Liver (tissue), 9 donors: ENCODE data around the gene TIE1. TPM values are rescaled to one million over a fixed set of nuclear protein-coding genes. Genes with fewer than 3 reads are reported as not detected.

Source experiments
- DNase-seq: peaks from one replicate; pipeline ENCODE4 v3.0.0-alpha.2; 2017; ENCODE audit warnings: low spot score
- H3K27ac ChIP-seq, 2 donors: one replicate each; pipeline ENCODE4 v1.7.0; 2013; ENCODE audit warnings: inconsistent platforms in 2 of 2, low read length in 2 of 2, control low read depth in 1 of 2, low read depth in 1 of 2, mild to moderate bottlenecking in 1 of 2
- H3K27me3 ChIP-seq, 4 donors: one replicate each; pipeline versions ENCODE4 v1.6.1 to v1.7.0; 2013; ENCODE audit warnings: low read length in 3 of 4, inconsistent platforms in 1 of 4, mild to moderate bottlenecking in 1 of 4, moderate library complexity in 1 of 4; ENCODE audit not compliant: control insufficient read depth in 4 of 4, insufficient read depth in 4 of 4
- H3K36me3 ChIP-seq, 4 donors: one replicate each; pipeline versions ENCODE4 v1.6.1 to v1.7.0; 2013; ENCODE audit warnings: low read length in 3 of 4, mild to moderate bottlenecking in 3 of 4, low read depth in 1 of 4, moderate library complexity in 1 of 4; ENCODE audit not compliant: control insufficient read depth in 4 of 4, insufficient read depth in 3 of 4
- H3K4me1 ChIP-seq, 4 donors: one replicate each; pipeline versions ENCODE4 v1.6.1 to v1.7.0; 2013; ENCODE audit warnings: low read length in 3 of 4, mild to moderate bottlenecking in 3 of 4, moderate library complexity in 1 of 4; ENCODE audit not compliant: control insufficient read depth in 4 of 4, insufficient read depth in 4 of 4
- H3K4me3 ChIP-seq, 3 donors: one replicate each; pipeline versions ENCODE4 v1.6.1 to v1.7.0; 2013; ENCODE audit warnings: low read length in 3 of 3, control low read depth in 1 of 3, low read depth in 1 of 3, mild to moderate bottlenecking in 1 of 3
- H3K9ac ChIP-seq, 2 donors: one replicate each; pipeline ENCODE4 v1.7.0; 2013; ENCODE audit warnings: low read length in 2 of 2, mild to moderate bottlenecking in 2 of 2, moderate library complexity in 2 of 2, control low read depth in 1 of 2, low read depth in 1 of 2
- H3K9me3 ChIP-seq, 4 donors: one replicate each; pipeline versions ENCODE4 v1.6.1 to v1.7.0; 2013; ENCODE audit warnings: low read length in 3 of 4; ENCODE audit not compliant: control insufficient read depth in 4 of 4
- FOXA2 ChIP-seq: IDR thresholded peaks from 2 replicates; pipeline ENCODE4 v1.6.1; 2016; ENCODE audit warnings: antibody characterized with exemption
- GABPA ChIP-seq, 2 donors: IDR thresholded peaks in 1 of 2; conservative IDR thresholded peaks in 1 of 2; 2 replicates each; pipeline ENCODE4 v1.6.1; 2016; ENCODE audit warnings: antibody characterized with exemption in 2 of 2, mild to moderate bottlenecking in 1 of 2, moderate library complexity in 1 of 2
- HNF4A ChIP-seq, 2 donors: conservative IDR thresholded peaks; 2 replicates each; pipeline ENCODE4 v1.6.1; 2016; ENCODE audit warnings: antibody characterized with exemption in 2 of 2, mild to moderate bottlenecking in 2 of 2
- HNF4G ChIP-seq: IDR thresholded peaks from 2 replicates; pipeline ENCODE4 v1.6.1; 2016; ENCODE audit warnings: antibody characterized with exemption
- JUND ChIP-seq, 2 donors: IDR thresholded peaks; 2 replicates each; pipeline ENCODE4 v1.6.1; 2016; ENCODE audit warnings: antibody characterized with exemption in 2 of 2
- NR2F2 ChIP-seq: IDR thresholded peaks from 2 replicates; pipeline ENCODE4 v1.6.1; 2016; ENCODE audit warnings: antibody characterized with exemption
- RAD21 ChIP-seq, 2 donors: IDR thresholded peaks; 2 replicates each; pipeline ENCODE4 v1.6.1; 2016; ENCODE audit warnings: antibody characterized with exemption in 2 of 2, mild to moderate bottlenecking in 2 of 2
- RXRA ChIP-seq, 2 donors: IDR thresholded peaks; 2 replicates each; pipeline ENCODE4 v1.6.1; 2017 to 2018; ENCODE audit warnings: antibody characterized with exemption in 2 of 2, mild to moderate bottlenecking in 1 of 2
- TAF1 ChIP-seq: conservative IDR thresholded peaks from 2 replicates; pipeline ENCODE4 v1.6.1; 2016; ENCODE audit warnings: antibody characterized with exemption, mild to moderate bottlenecking
- YY1 ChIP-seq: IDR thresholded peaks from 2 replicates; pipeline ENCODE4 v1.6.1; 2016; ENCODE audit warnings: antibody characterized with exemption, mild to moderate bottlenecking
- WGBS: extraction: QIAGEN DNeasy Blood & Tissue Kit; methylation state at CpG from one replicate; pipeline ENCODE4 v1.1.7; 2013; 5-methylcytosine and 5-hydroxymethylcytosine counted together
- polyA plus RNA-seq, 2 donors: library from polyadenylated mRNA; stranded (reverse) in 1 of 2; unstranded in 1 of 2; fragments of 200-250 nt in 1 of 2; fragments of >200 nt in 1 of 2; fragmentation: Nextera tagmentation in 1 of 2; extraction: Ambion mirVana in 1 of 2; gene quantifications; one replicate each; pipeline versions ENCODE4 v1.2.1 to v1.2.3, GENCODE V29; 2013 to 2015
- total RNA-seq, 2 donors: library from RNA; depleted of rRNA; stranded (reverse); fragments of >200 nt; gene quantifications; one replicate each; pipeline ENCODE4 v1.2.3, GENCODE V29; 2014
- TF ChIP-seq, protein P1 (sequence below): IDR thresholded peaks from 2 replicates; pipeline ENCODE4 v1.6.1; 2016; ENCODE audit warnings: antibody characterized with exemption
- TF ChIP-seq, protein P2 (sequence below): fragments of 150-350 bp; IDR thresholded peaks from 2 replicates; pipeline ENCODE4 v1.5.1; 2017; ENCODE audit warnings: improper control_type of control experiment, low read depth, low read length; ENCODE audit not compliant: missing input control
- TF ChIP-seq, protein P3 (sequence below): IDR thresholded peaks from 2 replicates; pipeline ENCODE4 v1.6.1; 2016; ENCODE audit warnings: antibody characterized with exemption, mild to moderate bottlenecking
- donor health status: healthy.
- donor health status: healthy.
- donor health status: healthy.
- donor health status: healthy.
- donor health status: healthy.

The TIE1 gene
- total and polyA plus RNA-seq, 4 donors, result 3.6 to 17.6 (median 8.9) TPM

DNA sequence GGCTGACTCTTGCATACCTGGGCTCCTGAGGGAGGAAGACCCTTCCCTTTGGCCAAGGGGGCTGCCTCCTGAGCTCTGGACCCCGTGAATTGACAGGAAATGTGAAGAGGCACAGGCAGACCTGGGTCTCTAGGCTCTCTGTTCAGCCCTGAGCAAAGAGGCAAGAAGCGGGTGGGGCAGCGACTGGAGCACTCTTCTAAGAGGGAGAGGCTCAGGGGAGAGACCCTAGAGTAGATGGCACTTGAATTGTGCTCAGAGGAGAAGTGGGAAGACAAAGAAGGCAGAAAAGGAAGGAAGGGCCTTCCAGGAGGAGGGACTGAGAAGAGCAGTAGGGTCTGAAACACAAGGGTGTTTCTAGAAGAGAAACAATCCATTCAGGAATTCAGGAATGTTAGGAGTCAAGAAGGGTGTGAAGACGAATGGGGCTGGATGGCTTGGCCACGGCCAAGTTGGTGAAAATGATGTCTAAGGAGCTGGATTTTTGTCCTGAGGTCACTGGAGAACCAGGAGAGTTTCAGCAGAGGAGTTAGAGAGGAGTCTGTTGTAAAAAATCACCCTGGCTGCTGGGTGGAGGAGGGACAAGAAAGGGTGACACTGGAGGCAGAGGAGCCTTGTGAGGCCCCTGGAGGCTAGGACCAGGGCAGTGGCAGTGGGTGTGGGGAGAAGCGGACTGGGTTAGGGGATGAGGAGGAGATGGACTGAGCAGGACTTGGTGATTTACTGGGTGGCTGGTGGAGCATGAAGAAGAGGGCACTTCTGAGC, 5.3 kb downstream of the TIE1 start:
- Histone ChIP-seq H3K9me3 (no peaks in the 10 kb centered on the region), H3K27ac (no peak overlapping the region), H3K4me1 (peaks cover 10 to 22% (median 14%) of the 10 kb centered on the region in 4 donors), H3K9ac (no peak overlapping the region), H3K36me3 (no peaks in the 10 kb centered on the region), H3K4me3 (no peak overlapping the region), H3K27me3 (no peaks in the 10 kb centered on the region)
- TF ChIP-seq TAF1, result no peak
- no peak for TF ChIP-seq NR2F2
- 92% methylated on average over 6 of the region's 6 CpGs for WGBS
- no peak for DNase-seq

DNA sequence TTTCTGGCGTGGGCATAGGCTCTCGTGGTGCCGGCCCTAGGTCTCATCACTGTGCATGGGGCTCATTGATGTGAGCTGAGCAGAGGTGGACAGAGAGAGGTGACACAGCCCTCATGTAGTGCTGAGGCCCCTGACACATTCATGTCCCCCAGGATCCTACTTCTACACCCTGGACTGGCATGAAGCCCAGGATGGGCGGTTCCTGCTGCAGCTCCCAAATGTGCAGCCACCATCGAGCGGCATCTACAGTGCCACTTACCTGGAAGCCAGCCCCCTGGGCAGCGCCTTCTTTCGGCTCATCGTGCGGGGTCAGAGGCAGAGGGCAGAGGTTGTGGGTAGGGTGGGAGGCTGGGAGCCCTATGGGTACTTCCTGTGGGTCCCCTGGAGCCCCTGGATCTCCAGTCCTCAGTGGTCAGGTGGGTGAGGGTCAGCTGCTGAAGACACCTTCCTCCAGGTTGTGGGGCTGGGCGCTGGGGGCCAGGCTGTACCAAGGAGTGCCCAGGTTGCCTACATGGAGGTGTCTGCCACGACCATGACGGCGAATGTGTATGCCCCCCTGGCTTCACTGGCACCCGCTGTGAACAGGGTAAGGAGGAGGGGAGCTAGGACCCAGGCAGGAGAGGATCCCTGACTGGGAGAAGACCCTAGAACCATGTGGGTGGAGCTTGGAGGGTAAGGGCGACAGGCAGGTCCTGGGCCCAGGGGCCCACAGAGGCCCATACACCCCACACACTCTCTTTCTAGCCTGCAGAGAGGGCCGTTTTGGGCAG, 6.1 kb downstream of the TIE1 start:
- TF ChIP-seq RXRA (IDR thresholded peaks at IDR 0.05) (no peak), GABPA (IDR thresholded peaks at IDR 0.05 in 1 of 2, conservative IDR thresholded peaks at IDR 0.05 in 1 of 2) (no peak), TAF1 (no peak), JUND (IDR thresholded peaks at IDR 0.05) (no peak), YY1 (no peak), NR2F2 (no peak), HNF4G (no peak), RAD21 (IDR thresholded peaks at IDR 0.05) (no peak)
- TF ChIP-seq, protein P1, sequence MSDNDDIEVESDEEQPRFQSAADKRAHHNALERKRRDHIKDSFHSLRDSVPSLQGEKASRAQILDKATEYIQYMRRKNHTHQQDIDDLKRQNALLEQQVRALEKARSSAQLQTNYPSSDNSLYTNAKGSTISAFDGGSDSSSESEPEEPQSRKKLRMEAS, result no peak
- TF ChIP-seq, protein P2, sequence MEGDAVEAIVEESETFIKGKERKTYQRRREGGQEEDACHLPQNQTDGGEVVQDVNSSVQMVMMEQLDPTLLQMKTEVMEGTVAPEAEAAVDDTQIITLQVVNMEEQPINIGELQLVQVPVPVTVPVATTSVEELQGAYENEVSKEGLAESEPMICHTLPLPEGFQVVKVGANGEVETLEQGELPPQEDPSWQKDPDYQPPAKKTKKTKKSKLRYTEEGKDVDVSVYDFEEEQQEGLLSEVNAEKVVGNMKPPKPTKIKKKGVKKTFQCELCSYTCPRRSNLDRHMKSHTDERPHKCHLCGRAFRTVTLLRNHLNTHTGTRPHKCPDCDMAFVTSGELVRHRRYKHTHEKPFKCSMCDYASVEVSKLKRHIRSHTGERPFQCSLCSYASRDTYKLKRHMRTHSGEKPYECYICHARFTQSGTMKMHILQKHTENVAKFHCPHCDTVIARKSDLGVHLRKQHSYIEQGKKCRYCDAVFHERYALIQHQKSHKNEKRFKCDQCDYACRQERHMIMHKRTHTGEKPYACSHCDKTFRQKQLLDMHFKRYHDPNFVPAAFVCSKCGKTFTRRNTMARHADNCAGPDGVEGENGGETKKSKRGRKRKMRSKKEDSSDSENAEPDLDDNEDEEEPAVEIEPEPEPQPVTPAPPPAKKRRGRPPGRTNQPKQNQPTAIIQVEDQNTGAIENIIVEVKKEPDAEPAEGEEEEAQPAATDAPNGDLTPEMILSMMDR, result no peak

DNA sequence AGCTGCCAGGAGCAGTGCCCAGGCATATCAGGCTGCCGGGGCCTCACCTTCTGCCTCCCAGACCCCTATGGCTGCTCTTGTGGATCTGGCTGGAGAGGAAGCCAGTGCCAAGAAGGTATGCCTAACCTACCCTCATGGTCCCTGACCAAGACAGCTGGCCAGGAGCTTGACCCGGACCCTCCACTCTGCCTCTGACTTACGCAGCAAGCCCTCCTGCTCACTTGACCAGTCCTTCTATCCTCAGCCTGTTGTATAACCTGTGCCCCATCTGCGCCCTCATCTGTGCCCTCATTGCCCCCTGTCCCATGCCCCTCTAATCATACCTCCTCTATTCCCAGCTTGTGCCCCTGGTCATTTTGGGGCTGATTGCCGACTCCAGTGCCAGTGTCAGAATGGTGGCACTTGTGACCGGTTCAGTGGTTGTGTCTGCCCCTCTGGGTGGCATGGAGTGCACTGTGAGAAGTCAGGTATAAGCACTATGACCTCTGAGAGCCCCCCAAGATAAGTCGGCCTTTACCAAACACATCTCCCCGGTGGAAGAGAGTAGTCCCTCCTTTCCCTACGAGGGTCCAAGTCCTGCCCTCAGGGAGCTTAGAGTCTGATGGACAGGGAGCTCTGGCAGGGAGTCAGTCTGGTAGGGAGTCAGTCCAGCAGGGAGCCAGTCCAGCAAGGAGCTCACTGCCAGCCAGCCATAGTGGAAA, 6.8 kb downstream of the TIE1 start:
- Histone ChIP-seq H3K36me3 (no peaks in the 10 kb centered on the region), H3K4me3 (no peak overlapping the region), H3K9me3 (no peaks in the 10 kb centered on the region), H3K27me3 (no peaks in the 10 kb centered on the region), H3K27ac (no peak overlapping the region), H3K9ac (no peak overlapping the region), H3K4me1 (peaks cover 13 to 31% (median 22%) of the 10 kb centered on the region in 4 donors)
- no peak for TF ChIP-seq FOXA2
- no peak for TF ChIP-seq NR2F2
- TF ChIP-seq RAD21 (IDR thresholded peaks at IDR 0.05), result no peak
- no peak for TF ChIP-seq JUND (IDR thresholded peaks at IDR 0.05)
- TF ChIP-seq, protein P3, sequence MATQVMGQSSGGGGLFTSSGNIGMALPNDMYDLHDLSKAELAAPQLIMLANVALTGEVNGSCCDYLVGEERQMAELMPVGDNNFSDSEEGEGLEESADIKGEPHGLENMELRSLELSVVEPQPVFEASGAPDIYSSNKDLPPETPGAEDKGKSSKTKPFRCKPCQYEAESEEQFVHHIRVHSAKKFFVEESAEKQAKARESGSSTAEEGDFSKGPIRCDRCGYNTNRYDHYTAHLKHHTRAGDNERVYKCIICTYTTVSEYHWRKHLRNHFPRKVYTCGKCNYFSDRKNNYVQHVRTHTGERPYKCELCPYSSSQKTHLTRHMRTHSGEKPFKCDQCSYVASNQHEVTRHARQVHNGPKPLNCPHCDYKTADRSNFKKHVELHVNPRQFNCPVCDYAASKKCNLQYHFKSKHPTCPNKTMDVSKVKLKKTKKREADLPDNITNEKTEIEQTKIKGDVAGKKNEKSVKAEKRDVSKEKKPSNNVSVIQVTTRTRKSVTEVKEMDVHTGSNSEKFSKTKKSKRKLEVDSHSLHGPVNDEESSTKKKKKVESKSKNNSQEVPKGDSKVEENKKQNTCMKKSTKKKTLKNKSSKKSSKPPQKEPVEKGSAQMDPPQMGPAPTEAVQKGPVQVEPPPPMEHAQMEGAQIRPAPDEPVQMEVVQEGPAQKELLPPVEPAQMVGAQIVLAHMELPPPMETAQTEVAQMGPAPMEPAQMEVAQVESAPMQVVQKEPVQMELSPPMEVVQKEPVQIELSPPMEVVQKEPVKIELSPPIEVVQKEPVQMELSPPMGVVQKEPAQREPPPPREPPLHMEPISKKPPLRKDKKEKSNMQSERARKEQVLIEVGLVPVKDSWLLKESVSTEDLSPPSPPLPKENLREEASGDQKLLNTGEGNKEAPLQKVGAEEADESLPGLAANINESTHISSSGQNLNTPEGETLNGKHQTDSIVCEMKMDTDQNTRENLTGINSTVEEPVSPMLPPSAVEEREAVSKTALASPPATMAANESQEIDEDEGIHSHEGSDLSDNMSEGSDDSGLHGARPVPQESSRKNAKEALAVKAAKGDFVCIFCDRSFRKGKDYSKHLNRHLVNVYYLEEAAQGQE, result no peak
- no peak for TF ChIP-seq YY1
- TF ChIP-seq HNF4A (conservative IDR thresholded peaks at IDR 0.05), result no peak
- TF ChIP-seq RXRA (IDR thresholded peaks at IDR 0.05), result no peak
- DNase-seq, result no peak
- 96% methylated on average over 9 of the region's 9 CpGs for WGBS

More for the DNA sequence above, 6.1 kb downstream of the TIE1 start:
- Histone ChIP-seq H3K27me3 (no peaks in the 10 kb centered on the region), H3K9me3 (no peaks in the 10 kb centered on the region), H3K27ac (no peak overlapping the region), H3K9ac (no peak overlapping the region), H3K4me1 (peaks cover 10 to 27% (median 17%) of the 10 kb centered on the region in 4 donors), H3K36me3 (no peaks in the 10 kb centered on the region), H3K4me3 (no peak overlapping the region)
- no peak for DNase-seq
- 87% methylated on average over 17 of the region's 17 CpGs for WGBS
